Caco-2 (cell line): ENCODE results near the gene OSBPL10. TPM values are rescaled to one million over a fixed set of nuclear protein-coding genes. Genes with fewer than 3 reads are reported as not detected.
A peak's percentile ranks its signal among the peaks of the same experiment; 100 is the strongest.

ENCODE experiments used
- BruUV-seq: library from RNA; stranded (reverse); fragments of 400-500 nt; replicated peaks from 2 replicates; lab custom pipeline; 2021; lab: Mats Ljungman, UMichigan
- CTCF ChIA-PET: fragments of 300-600 bp; sonication (Branson Sonifier 250); formaldehyde crosslinking; loops from one replicate; lab custom pipeline; 2022; ENCODE audit warnings: antibody characterized with exemption; lab: Charles Lee
- POLR2A ChIA-PET: fragments of 300-600 bp; sonication (Branson Sonifier 250); formaldehyde crosslinking; loops from one replicate; lab custom pipeline; 2022; ENCODE audit warnings: antibody characterized with exemption; lab: Charles Lee
- DNase-seq, 2 experiments: peaks; one replicate each; pipeline versions ENCODE4 v3.0.0 to v3.0.0-alpha.2; 2020 to 2022
- H3K27me3 ChIP-seq: replicated peaks from 2 replicates; pipeline ENCODE4 v1.6.0; 2011; ENCODE audit warnings: low read length; ENCODE audit not compliant: control insufficient read depth, insufficient read depth
- H3K36me3 ChIP-seq: 2 replicates; pipeline ENCODE4 v1.5.1; 2011; ENCODE audit warnings: low read length; ENCODE audit not compliant: control insufficient read depth, insufficient read depth
- H3K4me1 ChIP-seq: fragments of 250-450 bp; sonication (Bioruptor Pico); 2 replicates; pipeline ENCODE4 v1.5.1; 2020; ENCODE audit warnings: mild to moderate bottlenecking
- H3K4me3 ChIP-seq: 2 replicates; pipeline ENCODE4 v1.5.1; 2011; ENCODE audit warnings: low read depth, mild to moderate bottlenecking, control low read depth, low read length
- H3K9me3 ChIP-seq: fragments of 250-450 bp; sonication (Bioruptor Pico); 2 replicates; pipeline ENCODE4 v1.5.1; 2020; ENCODE audit warnings: mild to moderate bottlenecking, moderate library complexity
- H3K27ac Mint-ChIP-seq: one replicate; pipeline ENCODE4 v1.8.0; 2022; ENCODE audit warnings: mixed read lengths; ENCODE audit not compliant: unreplicated experiment
- H3K27me3 Mint-ChIP-seq: one replicate; pipeline ENCODE4 v1.8.0; 2022; ENCODE audit warnings: mixed read lengths; ENCODE audit not compliant: insufficient read depth, unreplicated experiment
- H3K36me3 Mint-ChIP-seq: one replicate; pipeline ENCODE4 v1.8.0; 2022; ENCODE audit warnings: mild to moderate bottlenecking, mixed read lengths; ENCODE audit not compliant: insufficient read depth, unreplicated experiment
- H3K4me1 Mint-ChIP-seq: one replicate; pipeline ENCODE4 v1.8.0; 2022; ENCODE audit warnings: low read depth, mixed read lengths; ENCODE audit not compliant: unreplicated experiment
- H3K4me3 Mint-ChIP-seq: one replicate; pipeline ENCODE4 v1.8.0; 2022; ENCODE audit warnings: mild to moderate bottlenecking, moderate library complexity, mixed read lengths; ENCODE audit not compliant: unreplicated experiment
- H3K9me3 Mint-ChIP-seq: one replicate; pipeline ENCODE4 v1.8.0; 2022; ENCODE audit warnings: mixed read lengths; ENCODE audit not compliant: unreplicated experiment
- CTCF ChIP-seq, 2 experiments: fragments of 200-600 bp in 1 of 2; IDR thresholded peaks; 1 replicate in 1 of 2; 2 replicates in 1 of 2; pipeline versions ENCODE4 v1.5.1 to v1.8.0; 2011 to 2022; ENCODE audit warnings: antibody characterized with exemption in 1 of 2, control low read depth in 1 of 2, inconsistent platforms in 1 of 2, low read depth in 1 of 2, low read length in 1 of 2, mild to moderate bottlenecking in 1 of 2, moderate library complexity in 1 of 2; ENCODE audit not compliant: insufficient read depth in 1 of 2, severe bottlenecking in 1 of 2, unreplicated experiment in 1 of 2
- intact Hi-C: fragments of 100-400 bp; cut with micrococcal nuclease; formaldehyde crosslinking; loops from one replicate; pipeline ENCODE4 v1.10.0; 2022; ENCODE audit not compliant: unreplicated experiment
- total RNA-seq: library from RNA; stranded (reverse); gene quantifications from 2 replicates; pipeline ENCODE4 v1.2.3, GENCODE V29; 2022

Gene OSBPL10
- total RNA-seq, 1 experiment from 2014 or later = 71.2 TPM

GRCh38 chr3:31896648-31897433 lies 84.2 kb downstream of the OSBPL10 start:
- Histone ChIP-seq H3K4me3 (no peak overlapping the region), H3K9me3 (no peaks in the 10 kb centered on the region), H3K36me3 (no peaks in the 10 kb centered on the region), H3K27me3 (no peaks in the 10 kb centered on the region), H3K4me1 (peaks cover 36% of the 10 kb centered on the region)
- BruUV-seq = no TSS peak
- Mint-ChIP-seq H3K27me3 (no peaks in the 10 kb centered on the region), H3K9me3 (no peaks in the 10 kb centered on the region), H3K4me3 (no peak overlapping the region), H3K27ac (peak overlapping the region; percentile 29), H3K36me3 (peaks cover 23% of the 10 kb centered on the region), H3K4me1 (peaks cover 30% of the 10 kb centered on the region)
- CTCF ChIA-PET = interaction anchor here (1.3 kb wide), 1 partner anchor 21 kb away, joined by 3 read pairs; no protein-coding TSS in a partner anchor
- POLR2A ChIA-PET = interaction anchor here (0.6 kb wide), 1 partner anchor 64 kb away, joined by 6 read pairs; no protein-coding TSS in a partner anchor
- DNase-seq = peak; percentile 61 to 79
- intact Hi-C loops = no loop called here
- peak in 1 of 2 experiments; percentile 36 for TF ChIP-seq CTCF (IDR thresholded peaks at IDR 0.05; ENCODE audit: insufficient read depth in 1 of 2, low read depth in 1 of 2, low read length in 1 of 2, severe bottlenecking in 1 of 2, unreplicated experiment in 1 of 2)

- Mint-ChIP-seq H3K36me3 (peaks cover 18% of the 10 kb centered on the region), H3K4me1 (peaks cover 36% of the 10 kb centered on the region), H3K9me3 (no peaks in the 10 kb centered on the region), H3K27ac (no peak overlapping the region), H3K27me3 (no peaks in the 10 kb centered on the region), H3K4me3 (no peak overlapping the region)
- no TSS peak for BruUV-seq
- TF ChIP-seq CTCF (IDR thresholded peaks at IDR 0.05; ENCODE audit: insufficient read depth in 1 of 2, low read depth in 1 of 2, low read length in 1 of 2, severe bottlenecking in 1 of 2, unreplicated experiment in 1 of 2) = no peak
- Histone ChIP-seq H3K27me3 (no peaks in the 10 kb centered on the region), H3K36me3 (no peaks in the 10 kb centered on the region), H3K9me3 (no peaks in the 10 kb centered on the region), H3K4me3 (no peak overlapping the region), H3K4me1 (peaks cover 44% of the 10 kb centered on the region)
- DNase-seq = no peak
- POLR2A ChIA-PET = no interaction called here
- intact Hi-C loops = no loop called here
- CTCF ChIA-PET = interaction anchor here (1.3 kb wide), 1 partner anchor 21 kb away, joined by 3 read pairs; no protein-coding TSS in a partner anchor
Observed at GRCh38 chr3:31896026-31896425, 85.0 kb downstream of the OSBPL10 start.

- H3K27me3 Mint-ChIP-seq = no peaks in the 10 kb centered on the region
- no peaks in the 10 kb centered on the region for H3K9me3 Mint-ChIP-seq
- no peak overlapping the region for H3K27ac Mint-ChIP-seq
- H3K36me3 Mint-ChIP-seq = peaks cover 16% of the 10 kb centered on the region
- intact Hi-C loops = no loop called here
- BruUV-seq = no TSS peak
- TF ChIP-seq CTCF (IDR thresholded peaks at IDR 0.05; ENCODE audit: insufficient read depth in 1 of 2, low read depth in 1 of 2, low read length in 1 of 2, severe bottlenecking in 1 of 2, unreplicated experiment in 1 of 2) = no peak
- ChIA-PET CTCF (no interaction called here), POLR2A (no interaction called here)
- Histone ChIP-seq H3K4me1 (peaks cover 49% of the 10 kb centered on the region), H3K36me3 (no peaks in the 10 kb centered on the region), H3K4me3 (no peak overlapping the region), H3K9me3 (no peaks in the 10 kb centered on the region), H3K27me3 (no peaks in the 10 kb centered on the region)
- peaks cover 41% of the 10 kb centered on the region for H3K4me1 Mint-ChIP-seq
- DNase-seq = no peak
- H3K4me3 Mint-ChIP-seq = no peak overlapping the region
Observed at GRCh38 chr3:31895471-31895870, 85.6 kb downstream of the OSBPL10 start.
